Ovary (tissue), 3 donors: ENCODE measurements around the gene INHBB.

Source experiments
- POLR2A ChIP-seq: fragments of 450-650 bp; IDR thresholded peaks from one replicate; pipeline ENCODE4 v1.6.1; 2017; ENCODE audit warnings: antibody characterized with exemption, mild to moderate bottlenecking, moderate library complexity
- TF ChIP-seq, protein P1 (sequence below), 3 donors: fragments of 450-650 bp in 2 of 3; fragments of 200-600 bp in 1 of 3; IDR thresholded peaks; one replicate each; pipeline versions ENCODE4 v1.5.1 to v1.8.0; 2016 to 2022; ENCODE audit warnings: antibody characterized with exemption in 3 of 3, mild to moderate bottlenecking in 1 of 3
- donor health status: DM: no; HTN: no; CAD: no.

DNA sequence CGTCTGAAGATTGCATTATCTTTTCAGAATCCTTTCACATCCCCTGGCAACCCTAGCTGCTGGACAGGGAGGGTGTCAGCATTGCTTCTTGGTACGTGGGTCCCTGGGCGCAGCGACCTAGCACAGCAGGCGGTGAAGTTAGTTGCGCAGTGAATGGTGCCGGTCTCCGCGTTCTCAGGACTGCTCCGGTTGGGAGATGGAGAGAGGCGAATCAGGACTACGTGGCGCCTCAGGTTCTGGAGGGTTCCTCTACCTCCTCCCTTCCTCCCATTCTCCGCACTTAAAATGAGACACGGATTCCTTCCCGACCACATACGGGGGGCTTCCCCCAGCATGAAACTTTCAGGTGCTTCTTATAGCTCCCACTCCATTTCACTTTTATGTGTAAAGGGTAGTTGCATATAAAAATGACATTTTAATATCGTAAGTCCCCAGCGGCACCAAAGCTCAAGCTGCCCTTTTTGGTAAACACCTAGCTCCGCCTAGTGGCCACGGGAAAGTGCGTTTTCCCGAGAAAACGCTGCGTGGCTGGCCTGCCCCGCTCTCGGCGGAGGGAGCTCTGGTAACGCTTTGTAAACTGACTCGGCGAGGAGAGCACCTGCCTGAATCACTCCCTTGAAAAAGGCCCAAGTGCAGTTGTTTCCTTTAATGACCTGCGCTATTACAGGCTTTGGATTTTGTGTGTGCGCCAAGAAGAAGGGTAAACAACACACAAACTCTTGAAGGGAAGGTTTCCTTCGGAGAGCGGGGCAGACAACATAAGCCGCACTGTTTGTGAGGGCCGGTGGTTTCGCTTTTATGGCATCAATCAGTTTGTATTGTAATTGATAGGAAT lies 32.9 kb upstream of the INHBB start:
- TF ChIP-seq, protein P1, sequence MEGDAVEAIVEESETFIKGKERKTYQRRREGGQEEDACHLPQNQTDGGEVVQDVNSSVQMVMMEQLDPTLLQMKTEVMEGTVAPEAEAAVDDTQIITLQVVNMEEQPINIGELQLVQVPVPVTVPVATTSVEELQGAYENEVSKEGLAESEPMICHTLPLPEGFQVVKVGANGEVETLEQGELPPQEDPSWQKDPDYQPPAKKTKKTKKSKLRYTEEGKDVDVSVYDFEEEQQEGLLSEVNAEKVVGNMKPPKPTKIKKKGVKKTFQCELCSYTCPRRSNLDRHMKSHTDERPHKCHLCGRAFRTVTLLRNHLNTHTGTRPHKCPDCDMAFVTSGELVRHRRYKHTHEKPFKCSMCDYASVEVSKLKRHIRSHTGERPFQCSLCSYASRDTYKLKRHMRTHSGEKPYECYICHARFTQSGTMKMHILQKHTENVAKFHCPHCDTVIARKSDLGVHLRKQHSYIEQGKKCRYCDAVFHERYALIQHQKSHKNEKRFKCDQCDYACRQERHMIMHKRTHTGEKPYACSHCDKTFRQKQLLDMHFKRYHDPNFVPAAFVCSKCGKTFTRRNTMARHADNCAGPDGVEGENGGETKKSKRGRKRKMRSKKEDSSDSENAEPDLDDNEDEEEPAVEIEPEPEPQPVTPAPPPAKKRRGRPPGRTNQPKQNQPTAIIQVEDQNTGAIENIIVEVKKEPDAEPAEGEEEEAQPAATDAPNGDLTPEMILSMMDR (IDR thresholded peaks at IDR 0.05), result peak; percentile 75 to 87 (median 86)
- peak; percentile 19 for TF ChIP-seq POLR2A
